Spinal cord (tissue), 10 donors: Measurements from ENCODE around the gene BTBD16. TPM values are rescaled to one million over a fixed set of nuclear protein-coding genes. Genes with fewer than 3 reads are reported as not detected.

ENCODE experiments used
- DNase-seq, 6 donors: peaks; one replicate each; pipeline versions ENCODE4 v3.0.0 to v3.0.0-alpha.2; 2013 to 2015; ENCODE audit warnings: low spot score in 6 of 6, low read depth in 4 of 6
- H3K27ac ChIP-seq: one replicate; pipeline ENCODE4 v1.5.1; 2013; ENCODE audit warnings: low read depth, low read length, control low read depth
- H3K27me3 ChIP-seq: one replicate; pipeline ENCODE4 v1.6.1; 2013; ENCODE audit warnings: low read length; ENCODE audit not compliant: control insufficient read depth, insufficient read depth
- H3K36me3 ChIP-seq: one replicate; pipeline ENCODE4 v1.6.1; 2013; ENCODE audit warnings: low read length; ENCODE audit not compliant: control insufficient read depth, insufficient read depth
- H3K4me1 ChIP-seq: one replicate; pipeline ENCODE4 v1.6.1; 2013; ENCODE audit warnings: low read length; ENCODE audit not compliant: control insufficient read depth, insufficient read depth
- H3K4me3 ChIP-seq: one replicate; pipeline ENCODE4 v1.5.1; 2013; ENCODE audit warnings: low read depth, low read length, control low read depth
- H3K9me3 ChIP-seq: one replicate; pipeline ENCODE4 v1.6.1; 2013; ENCODE audit warnings: low read length; ENCODE audit not compliant: control insufficient read depth, insufficient read depth
- WGBS: methylation state at CpG from one replicate; pipeline ENCODE4 v1.1.5; 2013; ENCODE audit warnings: missing lambda C conversion rate; ENCODE audit not compliant: insufficient coverage; 5-methylcytosine and 5-hydroxymethylcytosine counted together
- polyA plus RNA-seq, 2 donors: library from polyadenylated mRNA; unstranded; fragments of 120-200 nt; gene quantifications; one replicate each; pipeline ENCODE4 v1.2.1, GENCODE V29; 2013; ENCODE audit not compliant: insufficient read length in 2 of 2
- total RNA-seq, 2 donors: library from RNA; depleted of rRNA in 1 of 2; stranded (reverse); fragments of 120-200 nt in 1 of 2; fragments of >200 nt in 1 of 2; gene quantifications; one replicate each; pipeline versions ENCODE4 v1.2.3 to v1.2.4, GENCODE V29; 2013 to 2014
- donor health status: healthy.

BTBD16 gene
- total and polyA plus RNA-seq, 4 donors, result 0.59 to 2.5 (median 1.4) TPM

DNA sequence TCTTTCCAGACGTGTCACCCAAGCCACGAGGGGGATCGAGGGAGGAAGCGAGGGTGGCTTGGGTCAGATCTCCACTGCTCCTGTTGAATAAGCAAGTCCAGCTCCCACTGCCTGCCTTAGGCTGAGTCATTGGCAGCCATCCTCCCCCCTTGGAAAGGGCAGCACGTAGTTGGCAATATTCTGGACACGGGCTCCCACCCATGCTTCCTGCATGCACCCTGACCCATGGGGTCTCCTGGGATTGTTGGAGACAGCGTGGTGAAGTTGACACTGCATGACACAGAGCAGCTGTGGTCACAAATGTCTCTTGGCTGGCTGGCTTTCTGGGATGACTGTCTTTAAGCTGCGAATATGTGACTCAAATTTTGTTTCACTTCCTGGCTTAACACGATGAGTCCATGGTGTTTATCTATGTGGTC is 11.2 kb downstream of the BTBD16 start:
- Histone ChIP-seq H3K4me3 (no peak overlapping the region), H3K4me1 (peaks cover 6% of the 10 kb centered on the region), H3K27ac (no peak overlapping the region), H3K27me3 (no peaks in the 10 kb centered on the region), H3K36me3 (no peaks in the 10 kb centered on the region), H3K9me3 (no peaks in the 10 kb centered on the region)
- no peak for DNase-seq
- 90% methylated on average over 9 of the region's 9 CpGs for WGBS

DNA sequence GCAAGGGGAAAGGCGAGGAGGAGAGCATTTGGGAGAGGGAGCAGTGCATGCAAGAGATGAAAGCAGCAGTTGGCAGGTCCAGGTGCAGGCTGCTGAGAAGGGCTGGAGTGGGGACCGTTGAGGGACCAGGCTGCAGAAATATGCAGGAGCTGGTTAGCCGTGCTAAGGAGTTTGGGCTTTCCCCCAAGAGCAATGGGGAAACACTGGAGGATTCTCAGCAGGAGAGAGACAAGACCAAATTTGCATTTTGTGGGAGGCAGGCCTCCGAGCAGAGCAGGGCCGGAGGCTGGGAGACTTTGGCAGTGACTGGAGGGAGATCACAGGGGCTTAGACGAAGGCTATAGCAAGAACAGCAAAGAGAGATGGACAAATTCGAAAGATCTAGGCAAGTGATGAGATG is 11.8 kb downstream of the BTBD16 start:
- no peaks in the 10 kb centered on the region for H3K27me3 ChIP-seq
- peaks cover 6% of the 10 kb centered on the region for H3K4me1 ChIP-seq
- no peak overlapping the region for H3K27ac ChIP-seq
- no peak overlapping the region for H3K4me3 ChIP-seq
- H3K9me3 ChIP-seq, result no peaks in the 10 kb centered on the region
- H3K36me3 ChIP-seq, result no peaks in the 10 kb centered on the region
- no peak for DNase-seq
- 63% methylated on average over 7 of the region's 7 CpGs for WGBS

DNA sequence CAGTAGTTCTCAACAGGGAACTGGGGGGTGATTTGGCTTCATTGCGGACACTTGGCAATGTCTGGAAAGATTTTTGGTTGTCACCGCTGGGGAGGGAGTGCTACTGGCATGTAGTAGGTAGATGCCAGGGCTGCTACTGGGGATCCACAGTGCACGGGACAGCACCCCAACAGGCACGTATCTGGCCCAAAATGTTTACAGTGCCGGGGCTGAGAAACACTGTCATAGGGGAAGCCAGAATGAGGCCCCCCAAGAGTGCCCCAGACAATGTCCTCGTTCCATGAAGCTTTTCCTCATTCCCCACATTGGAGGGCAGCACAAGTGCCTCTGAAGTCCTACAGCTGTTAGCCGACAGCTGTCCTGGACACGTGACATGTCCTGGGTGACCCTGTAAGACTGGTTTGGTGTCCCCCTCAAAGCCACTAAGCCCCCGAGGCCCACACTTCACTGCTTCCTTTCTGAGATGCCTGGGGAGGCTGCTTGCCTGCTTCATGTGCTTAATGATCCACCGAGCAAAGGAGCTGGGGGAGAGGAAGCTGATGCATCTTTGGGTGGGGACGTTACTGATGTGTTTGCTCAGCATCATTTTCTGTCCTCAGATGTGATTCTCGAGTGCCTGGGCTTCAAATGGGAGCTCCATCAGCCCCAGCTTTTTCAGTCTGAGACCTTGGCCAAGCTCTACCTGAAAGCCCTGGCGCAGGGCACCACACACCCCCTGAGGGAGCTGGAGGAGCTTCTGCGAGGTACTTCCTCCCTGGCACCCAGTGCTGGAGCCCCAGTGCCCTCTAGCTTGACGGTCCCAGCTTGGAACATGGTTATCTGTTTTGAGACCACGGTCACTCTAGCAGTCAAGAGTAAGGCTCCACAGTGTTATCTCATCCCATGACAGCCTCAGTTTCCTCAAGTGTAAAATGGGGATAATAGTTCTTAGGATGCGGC is 14.7 kb downstream of the BTBD16 start:
- Histone ChIP-seq H3K4me1 (peaks cover 6% of the 10 kb centered on the region), H3K27me3 (no peaks in the 10 kb centered on the region), H3K27ac (no peak overlapping the region), H3K4me3 (no peak overlapping the region), H3K9me3 (no peaks in the 10 kb centered on the region), H3K36me3 (no peaks in the 10 kb centered on the region)
- no peak for DNase-seq
- WGBS, result 92% methylated on average over 16 of the region's 17 CpGs

DNA sequence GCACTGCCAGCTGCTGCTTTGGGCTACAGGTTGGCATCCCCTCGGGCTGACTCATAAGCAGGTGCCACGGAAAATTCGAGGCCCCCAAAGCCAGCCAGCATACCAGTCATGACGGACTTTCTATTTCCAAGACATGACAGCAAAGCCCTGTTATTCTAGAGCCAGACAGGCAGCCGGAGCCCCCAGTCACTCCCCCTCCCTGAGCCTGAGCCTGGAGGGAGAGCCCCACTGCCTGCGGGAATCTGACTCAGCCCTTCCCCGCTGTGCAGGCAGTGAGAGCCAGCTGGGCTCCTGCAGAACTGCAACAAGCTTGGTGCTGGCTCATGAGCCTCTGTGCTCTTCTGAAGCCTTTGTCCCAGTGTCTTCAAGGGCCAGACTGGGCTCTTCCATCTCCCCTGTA is 15.8 kb downstream of the BTBD16 start:
- no peaks in the 10 kb centered on the region for H3K9me3 ChIP-seq
- 51% methylated on average over 6 of the region's 7 CpGs for WGBS
- H3K27ac ChIP-seq, result no peak overlapping the region
- no peak overlapping the region for H3K4me3 ChIP-seq
- peak in 1 of 6 donors; percentile 49 for DNase-seq
- H3K4me1 ChIP-seq, result peaks cover 6% of the 10 kb centered on the region
- no peaks in the 10 kb centered on the region for H3K27me3 ChIP-seq
- no peaks in the 10 kb centered on the region for H3K36me3 ChIP-seq

DNA sequence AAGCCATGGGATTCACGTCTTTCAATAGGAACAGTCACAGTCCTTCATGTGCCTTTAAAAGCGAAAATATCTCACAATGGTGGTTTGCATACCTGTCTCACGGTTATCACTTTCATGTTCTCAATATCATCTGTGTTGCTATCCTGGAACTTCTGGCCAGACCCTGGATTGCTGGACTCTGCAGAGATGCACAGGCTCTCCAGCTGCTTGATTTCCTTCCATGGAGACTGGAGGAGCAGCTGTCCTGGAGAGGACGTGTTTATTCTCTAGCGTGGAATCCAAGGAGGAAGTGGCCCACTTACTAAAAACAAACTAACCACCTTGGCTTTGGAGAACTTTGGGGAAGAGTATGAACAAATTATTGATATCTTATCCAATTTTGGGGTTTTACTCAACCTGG is 16.5 kb downstream of the BTBD16 start:
- Histone ChIP-seq H3K4me3 (no peak overlapping the region), H3K36me3 (no peaks in the 10 kb centered on the region), H3K27ac (no peak overlapping the region), H3K27me3 (no peaks in the 10 kb centered on the region), H3K9me3 (no peaks in the 10 kb centered on the region), H3K4me1 (peaks cover 6% of the 10 kb centered on the region)
- no peak for DNase-seq
- 95% methylated on average over 3 of the region's 5 CpGs for whole genome bisulfite sequencing

DNA sequence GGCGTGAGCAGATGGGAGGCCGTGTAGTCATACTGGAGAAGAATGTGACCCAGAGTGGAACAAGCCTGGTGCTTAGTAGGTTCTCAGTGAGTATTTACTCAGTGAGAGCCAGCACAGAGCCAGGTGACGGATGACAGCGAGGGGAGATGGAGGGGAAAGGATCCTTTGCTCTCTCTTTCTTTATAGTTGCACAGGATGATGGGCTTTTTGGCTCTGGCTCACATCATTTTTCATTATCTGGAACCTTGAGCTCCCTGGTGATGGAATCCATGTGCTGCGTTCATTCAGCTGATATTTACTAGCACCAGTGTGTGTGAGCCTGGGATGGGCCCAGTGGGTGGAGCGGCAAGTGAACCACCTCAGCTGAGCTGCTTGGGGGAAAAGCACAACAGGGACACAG is 17.2 kb downstream of the BTBD16 start:
- WGBS, result 85% methylated on average over 6 of the region's 6 CpGs
- DNase-seq, result no peak
- Histone ChIP-seq H3K4me3 (no peak overlapping the region), H3K36me3 (no peaks in the 10 kb centered on the region), H3K27me3 (no peaks in the 10 kb centered on the region), H3K9me3 (no peaks in the 10 kb centered on the region), H3K4me1 (peaks cover 6% of the 10 kb centered on the region), H3K27ac (no peak overlapping the region)

DNA sequence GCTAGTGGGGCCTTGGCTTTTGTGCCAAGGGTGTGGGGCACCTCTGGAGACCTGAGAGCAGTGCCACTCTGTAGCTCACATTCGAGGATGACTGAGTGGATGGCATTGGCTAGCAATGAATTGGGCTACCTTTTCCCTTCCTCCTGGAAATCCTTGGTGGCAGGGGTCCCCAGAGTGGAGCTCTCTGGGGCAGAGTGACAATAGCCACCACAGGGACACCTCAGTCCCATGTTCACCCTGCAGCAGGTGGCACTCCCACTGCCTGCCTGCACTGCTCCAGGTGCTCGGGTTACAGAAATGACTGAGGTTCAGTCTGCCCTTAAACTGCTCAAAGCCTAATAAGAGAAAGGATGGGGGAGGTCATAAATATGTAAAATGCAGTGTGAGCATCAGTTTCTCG is 17.8 kb downstream of the BTBD16 start:
- Histone ChIP-seq H3K9me3 (no peaks in the 10 kb centered on the region), H3K4me3 (no peak overlapping the region), H3K27me3 (no peaks in the 10 kb centered on the region), H3K4me1 (peaks cover 6% of the 10 kb centered on the region), H3K27ac (no peak overlapping the region), H3K36me3 (no peaks in the 10 kb centered on the region)
- no peak for DNase-seq
- 100% methylated on average over 3 of the region's 3 CpGs for WGBS

DNA sequence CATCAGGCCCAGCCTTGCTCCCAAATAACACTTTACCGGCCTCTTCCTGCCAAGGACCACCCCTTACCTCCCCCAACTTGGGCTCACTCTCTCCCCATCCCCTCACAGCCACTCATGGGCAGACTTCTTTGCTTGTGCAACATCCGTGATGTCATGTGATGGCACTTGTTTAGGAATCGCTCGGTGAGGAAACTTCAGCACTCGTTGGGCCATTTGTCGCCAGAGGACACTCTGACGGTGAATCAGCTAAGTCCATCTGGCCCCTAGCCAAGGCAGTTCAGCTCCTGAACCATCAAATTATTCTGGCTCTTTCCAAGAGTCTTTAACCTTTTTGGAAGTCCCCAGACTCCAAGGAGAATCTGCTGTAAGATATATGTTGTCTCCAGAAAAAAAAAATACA is 19.2 kb downstream of the BTBD16 start:
- 79% methylated on average over 7 of the region's 7 CpGs for WGBS
- DNase-seq, result no peak
- Histone ChIP-seq H3K36me3 (no peaks in the 10 kb centered on the region), H3K4me1 (peaks cover 6% of the 10 kb centered on the region), H3K9me3 (no peaks in the 10 kb centered on the region), H3K27me3 (no peaks in the 10 kb centered on the region), H3K4me3 (no peak overlapping the region), H3K27ac (no peak overlapping the region)

DNA sequence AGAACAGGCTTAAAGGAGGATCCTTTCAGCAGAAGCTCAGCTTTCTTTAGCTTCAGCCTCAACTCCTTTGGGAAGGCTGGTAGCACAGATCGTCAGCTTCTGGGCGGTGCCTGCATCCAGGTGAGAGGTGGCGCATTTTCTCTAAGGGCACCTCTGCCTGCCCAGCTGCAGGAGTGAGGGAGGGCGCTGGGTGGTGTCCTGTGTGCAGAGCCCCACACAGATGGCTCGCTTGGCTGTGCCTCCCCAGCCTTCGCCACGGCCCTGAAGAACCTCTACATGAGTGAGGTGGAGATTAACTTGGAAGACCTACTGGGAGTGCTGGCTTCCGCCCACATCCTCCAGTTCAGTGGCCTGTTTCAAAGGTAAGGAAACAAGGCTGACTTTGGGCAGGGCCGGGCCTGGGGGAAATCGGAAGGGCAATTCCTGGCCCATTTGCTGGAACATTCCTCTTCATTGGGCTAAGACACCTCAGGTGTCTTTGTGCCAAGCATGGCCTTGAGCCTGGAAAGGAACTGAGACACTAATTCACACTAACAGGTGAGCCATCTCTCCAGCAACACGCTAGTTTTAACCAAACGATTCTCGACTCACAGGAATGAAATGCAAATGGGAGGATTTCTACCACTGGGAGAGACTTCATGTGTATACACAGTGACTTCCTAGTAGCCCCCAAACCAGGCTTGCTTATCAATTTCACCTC is 19.9 kb downstream of the BTBD16 start:
- H3K4me1 ChIP-seq, result peaks cover 6% of the 10 kb centered on the region
- no peaks in the 10 kb centered on the region for H3K27me3 ChIP-seq
- H3K27ac ChIP-seq, result no peak overlapping the region
- H3K36me3 ChIP-seq, result no peaks in the 10 kb centered on the region
- 89% methylated on average over 12 of the region's 13 CpGs for WGBS
- no peaks in the 10 kb centered on the region for H3K9me3 ChIP-seq
- DNase-seq, result no peak
- H3K4me3 ChIP-seq, result no peak overlapping the region
